ENCODE results near the gene RAB3D.
"Not testable (repeated sequence)": the region's sequence is repeated elsewhere in the genome, so short reads cannot be mapped to it uniquely, and the experiment has no call there.

The RAB3D gene

GRCh38 chr19:11339254-11340098, at the start of gene RAB3D:
TSS of gene RAB3D (minus strand) at chr19:11339657. CDS start at chr19:11337399, 2,258 bp downstream.
- peak; percentile 77 for DNase-seq (ENCODE audit: low spot score)

GRCh38 chr19:11387162-11388034, 47.9 kb upstream of the RAB3D start:
- no peak for DNase-seq (ENCODE audit: low spot score)

GRCh38 chr19:11384778-11385129, 45.3 kb upstream of the RAB3D start:
- no peak for DNase-seq (ENCODE audit: low spot score)

- no peak for DNase-seq (ENCODE audit: low spot score)
Measured at GRCh38 chr19:11383706-11384048, 44.2 kb upstream of the RAB3D start.

GRCh38 chr19:11382898-11383705, 43.6 kb upstream of the RAB3D start:
- peak; percentile 22 for DNase-seq (ENCODE audit: low spot score)

GRCh38 chr19:11380653-11381537, 41.4 kb upstream of the RAB3D start:
- peak; percentile 99 for DNase-seq (ENCODE audit: low spot score)

GRCh38 chr19:11379857-11380350, 40.4 kb upstream of the RAB3D start:
- no peak for DNase-seq (ENCODE audit: low spot score)

- DNase-seq (ENCODE audit: low spot score): not testable (repeated sequence)
Measured at GRCh38 chr19:11379269-11379845, 39.9 kb upstream of the RAB3D start.

GRCh38 chr19:11378319-11379189, 39.1 kb upstream of the RAB3D start:
- no peak for DNase-seq (ENCODE audit: low spot score)

GRCh38 chr19:11377756-11378155, 38.3 kb upstream of the RAB3D start:
- DNase-seq (ENCODE audit: low spot score): no peak

GRCh38 chr19:11377237-11377636, 37.8 kb upstream of the RAB3D start:
- DNase-seq (ENCODE audit: low spot score): no peak

- DNase-seq (ENCODE audit: low spot score): peak; percentile 73
Measured at GRCh38 chr19:11375143-11375948, 35.9 kb upstream of the RAB3D start.

- peak; percentile 99 for DNase-seq (ENCODE audit: low spot score)
Measured at GRCh38 chr19:11374433-11375142, 35.1 kb upstream of the RAB3D start, which contains the start of gene SWSAP1. TSS of gene SWSAP1 (plus strand) at chr19:11374666. CDS start at chr19:11374681, 15 bp downstream.

GRCh38 chr19:11373885-11374432, 34.5 kb upstream of the RAB3D start:
- no peak for DNase-seq (ENCODE audit: low spot score)

GRCh38 chr19:11373166-11373884, 33.9 kb upstream of the RAB3D start:
- DNase-seq (ENCODE audit: low spot score): no peak

- DNase-seq (ENCODE audit: low spot score): no peak
Measured at GRCh38 chr19:11370744-11371143, 31.3 kb upstream of the RAB3D start.

GRCh38 chr19:11367528-11367927, 28.1 kb upstream of the RAB3D start:
- no peak for DNase-seq (ENCODE audit: low spot score)
